Measurements from ENCODE around the gene UBE3D. TPM values are rescaled to one million over a fixed set of nuclear protein-coding genes. Genes with fewer than 3 reads are reported as not detected.

Gene UBE3D
- total RNA-seq, 4 donors from 2014 or later = 4.0 to 13.2 (median 9.5) TPM

DNA sequence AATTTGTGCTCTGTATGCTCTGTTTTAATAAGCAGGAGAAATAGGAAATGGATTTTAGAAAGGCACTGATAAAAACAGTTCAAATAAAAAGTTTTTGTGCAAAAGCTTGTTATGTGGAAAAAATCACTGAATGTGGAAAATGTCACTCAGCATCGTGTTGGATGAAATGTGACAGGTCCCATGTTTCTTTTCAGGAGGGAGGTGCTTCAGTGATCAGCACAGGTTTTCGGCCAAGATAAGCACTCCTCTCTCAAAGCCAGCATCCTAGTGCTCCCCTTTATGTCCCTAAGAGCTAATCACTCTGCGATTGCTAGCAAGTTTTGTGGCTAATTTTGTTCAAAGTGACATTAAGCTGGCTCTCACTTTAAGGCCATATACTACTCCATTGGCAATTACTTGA, 12.0 kb downstream of the UBE3D start:
- TF ChIP-seq POLR2A (IDR thresholded peaks at IDR 0.05) = no peak
- TF ChIP-seq CTCF (IDR thresholded peaks at IDR 0.05) = no peak
- no peaks in the 10 kb centered on the region for H3K27me3 ChIP-seq
- no peaks in the 10 kb centered on the region for H3K9me3 ChIP-seq
- no peak for DNase-seq
- H3K4me1 ChIP-seq = no peaks in the 10 kb centered on the region
- no peak overlapping the region for H3K27ac ChIP-seq
- H3K36me3 ChIP-seq = no peaks in the 10 kb centered on the region
- H3K4me3 ChIP-seq = no peak overlapping the region

DNA sequence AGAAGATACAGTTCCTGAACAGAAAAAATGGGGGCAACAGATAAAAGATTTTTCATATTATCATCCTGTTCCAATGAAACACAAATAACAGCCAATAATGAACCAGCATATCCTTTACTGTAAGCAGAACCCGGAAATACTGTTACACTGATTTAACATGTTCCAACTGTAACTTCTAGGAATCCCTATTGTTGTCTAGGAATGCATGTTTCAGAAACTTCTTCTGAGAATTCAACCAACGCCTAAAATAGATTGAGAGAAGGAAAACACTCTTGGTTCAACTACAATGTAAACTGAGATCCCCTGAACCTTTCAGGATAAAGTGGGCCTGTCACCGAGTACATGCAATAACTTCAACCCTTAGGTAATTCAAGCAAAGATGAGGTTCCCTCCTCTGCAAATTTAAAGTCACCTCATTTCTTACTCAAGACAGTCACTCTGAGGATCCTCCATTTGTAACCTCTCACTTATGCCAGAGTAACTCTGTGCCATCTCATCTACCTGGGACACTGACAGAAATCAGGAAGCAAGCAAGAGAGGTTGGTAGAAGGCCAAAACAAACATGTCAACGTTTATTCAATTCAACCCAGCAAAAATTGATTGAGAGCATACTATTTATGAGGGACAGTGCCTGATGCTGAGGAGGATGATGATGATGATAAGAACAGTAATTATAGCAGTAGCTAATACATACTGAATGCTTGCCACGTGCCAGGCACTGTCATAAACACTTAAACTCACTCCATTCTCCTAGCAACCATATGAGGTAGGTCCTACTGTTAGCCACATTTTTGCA, 14.1 kb downstream of the UBE3D start:
- TF ChIP-seq CTCF (IDR thresholded peaks at IDR 0.05) (no peak), POLR2A (IDR thresholded peaks at IDR 0.05) (no peak)
- Histone ChIP-seq H3K36me3 (no peaks in the 10 kb centered on the region), H3K27me3 (no peaks in the 10 kb centered on the region), H3K4me3 (no peak overlapping the region), H3K9me3 (no peaks in the 10 kb centered on the region), H3K27ac (no peak overlapping the region), H3K4me1 (no peaks in the 10 kb centered on the region)
- no peak for DNase-seq

- Histone ChIP-seq H3K27me3 (no peaks in the 10 kb centered on the region), H3K4me1 (no peaks in the 10 kb centered on the region), H3K4me3 (no peak overlapping the region), H3K27ac (no peak overlapping the region), H3K9me3 (no peaks in the 10 kb centered on the region), H3K36me3 (no peaks in the 10 kb centered on the region)
- no peak for DNase-seq
- no peak for TF ChIP-seq POLR2A (IDR thresholded peaks at IDR 0.05)
- TF ChIP-seq CTCF (IDR thresholded peaks at IDR 0.05) = no peak
Observed at GRCh38 chr6:83047065-83047754, 18.4 kb downstream of the UBE3D start.

- no peaks in the 10 kb centered on the region for H3K36me3 ChIP-seq
- no peak for DNase-seq
- no peaks in the 10 kb centered on the region for H3K9me3 ChIP-seq
- H3K27me3 ChIP-seq = no peaks in the 10 kb centered on the region
- no peak overlapping the region for H3K27ac ChIP-seq
- no peak for TF ChIP-seq POLR2A (IDR thresholded peaks at IDR 0.05)
- TF ChIP-seq CTCF (IDR thresholded peaks at IDR 0.05) = no peak
- H3K4me1 ChIP-seq = no peaks in the 10 kb centered on the region
- H3K4me3 ChIP-seq = no peak overlapping the region
Observed at GRCh38 chr6:83044091-83044768, 21.4 kb downstream of the UBE3D start.

GRCh38 chr6:83042467-83043053, 23.1 kb downstream of the UBE3D start:
- Histone ChIP-seq H3K4me1 (no peaks in the 10 kb centered on the region), H3K27me3 (no peaks in the 10 kb centered on the region), H3K36me3 (no peaks in the 10 kb centered on the region), H3K4me3 (no peak overlapping the region), H3K27ac (no peak overlapping the region), H3K9me3 (no peaks in the 10 kb centered on the region)
- TF ChIP-seq POLR2A (IDR thresholded peaks at IDR 0.05) (no peak), CTCF (IDR thresholded peaks at IDR 0.05) (no peak)
- no peak for DNase-seq

All from Peyer's patch (tissue), 4 donors.